ENCODE measurements around the gene C17orf113. TPM values are rescaled to one million over a fixed set of nuclear protein-coding genes. Genes with fewer than 3 reads are reported as not detected.

Gene C17orf113
- total RNA-seq, 1 experiment from 2014 or later: 2.3 TPM

DNA sequence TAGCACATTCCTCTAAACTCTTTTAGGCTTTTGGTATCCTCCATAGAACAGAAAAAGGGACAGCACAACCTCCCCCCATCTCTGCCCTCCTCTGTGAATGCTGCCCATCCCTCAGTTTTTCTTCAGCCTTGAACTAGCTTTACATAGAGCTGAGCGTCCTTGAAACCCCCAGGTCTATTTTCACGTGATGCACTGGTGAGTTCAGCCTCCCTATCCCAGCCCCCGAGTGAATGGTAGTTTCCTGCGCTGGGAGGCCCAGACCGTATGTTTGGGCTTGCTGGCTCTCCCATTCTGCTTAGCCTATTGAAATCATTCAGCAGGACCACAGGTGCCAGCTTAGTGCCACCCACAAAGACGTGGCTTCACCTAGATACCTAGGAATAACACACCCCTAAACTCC lies 25.4 kb upstream of the C17orf113 start:
- Histone ChIP-seq H3K9ac (ENCODE audit: low read length) (no peak overlapping the region), H3K9me2 (ENCODE audit: insufficient read depth) (no peaks in the 10 kb centered on the region), H3K4me3 (replicated peaks in 1 of 2; ENCODE audit: low read depth in 1 of 2, low read length in 2 of 2) (no peak overlapping the region), H3K27ac (ENCODE audit: low read depth, low read length) (no peak overlapping the region), H3K9me3 (ENCODE audit: control insufficient read depth in 1 of 2, insufficient read depth in 1 of 2, low read depth in 1 of 2, low read length in 2 of 2) (no peaks in the 10 kb centered on the region), H3K36me3 (ENCODE audit: control insufficient read depth in 1 of 2, insufficient read depth in 2 of 2, low read length in 2 of 2) (no peaks in the 10 kb centered on the region), H3K4me1 (ENCODE audit: control insufficient read depth in 1 of 2, insufficient read depth in 2 of 2, low read length in 2 of 2) (no peaks in the 10 kb centered on the region; a peak in 1 of 4 replicates), H4K20me1 (ENCODE audit: insufficient read depth) (no peaks in the 10 kb centered on the region), H3K4me2 (ENCODE audit: low read length) (no peak overlapping the region), H2AFZ (ENCODE audit: low read depth, low read length, poor library complexity, severe bottlenecking) (no peak overlapping the region), H3K27me3 (ENCODE audit: insufficient read depth, low read length) (no peaks in the 10 kb centered on the region), H3K79me2 (ENCODE audit: insufficient read depth, low read length) (no peaks in the 10 kb centered on the region)
- CTCF ChIA-PET: no interaction called here
- intact Hi-C loops (cut with micrococcal nuclease): no loop called here
- RAD21 ChIA-PET (ENCODE audit: low non-redundant PET in 1 of 2, low total read pairs in 2 of 2, uncharacterized antibody in 2 of 2, unreplicated experiment in 2 of 2): no interaction called here
- DNase-seq (ENCODE audit: low read depth, low spot score) (no peak), ATAC-seq (no peak)
- POLR2A ChIA-PET: no interaction called here
- TF ChIP-seq ZBTB33 (IDR thresholded peaks at IDR 0.05; ENCODE audit: extremely low read depth, insufficient replicate concordance, low read length) (no peak), REST (IDR thresholded peaks at IDR 0.05; ENCODE audit: low read depth) (no peak), TCF7L2 (IDR thresholded peaks at IDR 0.05; ENCODE audit: borderline replicate concordance, extremely low read depth, insufficient read depth, insufficient read length) (no peak), RAD21 (IDR thresholded peaks at IDR 0.05; ENCODE audit: low read depth) (no peak)
- BruUV-seq (replicated peaks): no TSS peak

All from HCT116 (cell line).